A673 (cell line): Measurements from ENCODE around the gene FZD10. TPM values are rescaled to one million over a fixed set of nuclear protein-coding genes. Genes with fewer than 3 reads are reported as not detected.

Experiments
- BruUV-seq: library from RNA; stranded (reverse); fragments of 400-500 nt; replicated peaks from 2 replicates; lab custom pipeline; 2021; lab: Mats Ljungman, UMichigan
- CTCF ChIA-PET: fragments of 300-600 bp; sonication (Branson Sonifier 250); formaldehyde crosslinking; loops from one replicate; lab custom pipeline; 2022; ENCODE audit warnings: antibody characterized with exemption; lab: Charles Lee
- POLR2A ChIA-PET: fragments of 300-600 bp; sonication (Branson Sonifier 250); formaldehyde crosslinking; loops from one replicate; lab custom pipeline; 2022; ENCODE audit warnings: antibody characterized with exemption; ENCODE audit not compliant: low non-redundant PET; lab: Charles Lee
- DNase-seq: peaks from one replicate; pipeline ENCODE4 v3.0.0-alpha.2; 2015; ENCODE audit warnings: low spot score
- H3K27ac ChIP-seq: fragments of 200-600 bp; sonication (generic); 2 replicates; pipeline ENCODE4 v1.5.1; 2016; ENCODE audit warnings: mixed run types, low read depth, mild to moderate bottlenecking, mixed read lengths, antibody characterized with exemption, low read length; ENCODE audit not compliant: poor library complexity, severe bottlenecking
- H3K27me3 ChIP-seq: fragments of 200-600 bp; sonication (generic); replicated peaks from 2 replicates; pipeline ENCODE4 v1.6.1; 2017; ENCODE audit warnings: mixed run types, low read depth, mild to moderate bottlenecking, mixed read lengths, antibody characterized with exemption, low read length; ENCODE audit not compliant: insufficient read depth, poor library complexity
- H3K36me3 ChIP-seq: fragments of 200-600 bp; sonication (generic); 2 replicates; pipeline ENCODE4 v1.6.1; 2016; ENCODE audit warnings: mixed run types, mild to moderate bottlenecking, mixed read lengths, antibody characterized with exemption, low read length; ENCODE audit not compliant: insufficient read depth, poor library complexity, severe bottlenecking
- H3K4me1 ChIP-seq: fragments of 200-600 bp; sonication (generic); 2 replicates; pipeline ENCODE4 v1.6.1; 2017; ENCODE audit warnings: mixed run types, mild to moderate bottlenecking, mixed read lengths, antibody characterized with exemption, low read length; ENCODE audit not compliant: insufficient read depth, poor library complexity, severe bottlenecking
- H3K4me3 ChIP-seq: fragments of 200-600 bp; sonication (generic); 2 replicates; pipeline ENCODE4 v1.5.1; 2016; ENCODE audit warnings: low read depth, mixed run types, mild to moderate bottlenecking, mixed read lengths, low read length; ENCODE audit not compliant: poor library complexity, severe bottlenecking
- H3K9me3 ChIP-seq: fragments of 200-600 bp; sonication (generic); 2 replicates; pipeline ENCODE4 v1.6.1; 2016; ENCODE audit warnings: mixed run types, low read depth, mild to moderate bottlenecking, mixed read lengths, antibody characterized with exemption, low read length; ENCODE audit not compliant: poor library complexity, severe bottlenecking
- CTCF ChIP-seq: fragments of 300-800, 200-600 bp; sonication (generic); conservative IDR thresholded peaks from 2 replicates; pipeline ENCODE4 v1.5.1; 2017; ENCODE audit warnings: low read depth, mild to moderate bottlenecking, antibody characterized with exemption, low read length, moderate library complexity, mixed read lengths
- EZH2 ChIP-seq: fragments of 200-600 bp; sonication (generic); IDR thresholded peaks from 2 replicates; pipeline ENCODE4 v1.6.1; 2017; ENCODE audit warnings: borderline replicate concordance, low read depth, mild to moderate bottlenecking, mixed read lengths, antibody characterized with exemption, low read length; ENCODE audit not compliant: poor library complexity, severe bottlenecking
- intact Hi-C: fragments of 100-400 bp; cut with micrococcal nuclease; formaldehyde crosslinking; loops from one replicate; pipeline ENCODE4 v1.10.0; 2022; ENCODE audit not compliant: unreplicated experiment
- total RNA-seq: library from RNA; stranded (reverse); gene quantifications from 2 replicates; pipeline ENCODE4 v1.2.3, GENCODE V29; 2021

Gene FZD10
- total RNA-seq, 1 experiment from 2014 or later: not detected

- POLR2A ChIA-PET: no interaction called here
- H3K36me3 ChIP-seq: no peaks in the 10 kb centered on the region
- no peak for DNase-seq
- no peak for TF ChIP-seq CTCF
- no peak for TF ChIP-seq EZH2
- intact Hi-C loops: no loop called here
- peaks cover 6% of the 10 kb centered on the region for H3K27me3 ChIP-seq
- H3K9me3 ChIP-seq: no peaks in the 10 kb centered on the region
- CTCF ChIA-PET: no interaction called here
- H3K4me3 ChIP-seq: no peak overlapping the region
- no peaks in the 10 kb centered on the region for H3K4me1 ChIP-seq
- no TSS peak for BruUV-seq
- no peak overlapping the region for H3K27ac ChIP-seq
These were observed 30.5 kb downstream of the FZD10 start for GRCh38 chr12:130192642-130193345.

DNA sequence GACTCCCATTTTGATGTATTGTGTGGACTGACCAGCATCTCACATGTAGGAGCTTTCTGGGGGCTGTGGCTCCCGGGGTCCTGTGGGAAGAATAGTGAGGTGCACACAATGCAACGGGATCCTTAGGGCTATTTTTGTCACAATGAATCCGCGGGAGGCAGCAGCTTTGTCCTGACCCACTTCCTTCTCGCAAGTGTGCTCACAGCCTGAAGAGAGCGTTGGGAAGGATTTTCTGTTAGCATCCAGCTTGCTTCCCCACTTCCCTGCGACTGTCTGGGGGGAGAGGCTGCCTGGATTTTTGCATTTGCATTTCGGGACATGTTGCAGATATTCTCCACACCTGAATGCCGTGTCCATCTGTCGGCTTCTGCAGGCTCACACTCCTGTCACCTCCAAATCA is 31.9 kb downstream of the FZD10 start:
- BruUV-seq: no TSS peak
- no peak overlapping the region for H3K27ac ChIP-seq
- H3K36me3 ChIP-seq: no peaks in the 10 kb centered on the region
- CTCF ChIA-PET: no interaction called here
- no peak for DNase-seq
- intact Hi-C loops: no loop called here
- H3K9me3 ChIP-seq: no peaks in the 10 kb centered on the region
- H3K27me3 ChIP-seq: no peaks in the 10 kb centered on the region
- H3K4me1 ChIP-seq: no peaks in the 10 kb centered on the region
- POLR2A ChIA-PET: no interaction called here
- no peak overlapping the region for H3K4me3 ChIP-seq
- TF ChIP-seq EZH2: no peak
- TF ChIP-seq CTCF: no peak

- intact Hi-C loops: no loop called here
- POLR2A ChIA-PET: no interaction called here
- Histone ChIP-seq H3K36me3 (no peaks in the 10 kb centered on the region), H3K27ac (no peak overlapping the region), H3K4me3 (no peak overlapping the region), H3K27me3 (no peaks in the 10 kb centered on the region), H3K4me1 (no peaks in the 10 kb centered on the region), H3K9me3 (no peaks in the 10 kb centered on the region)
- CTCF ChIA-PET: no interaction called here
- TF ChIP-seq CTCF (no peak), EZH2 (no peak)
- BruUV-seq: no TSS peak
- no peak for DNase-seq
These were observed 33.1 kb downstream of the FZD10 start for GRCh38 chr12:130195369-130195768.
